Aorta (tissue), 5 donors: ENCODE data around the gene CDC42EP3. TPM values are rescaled to one million over a fixed set of nuclear protein-coding genes. Genes with fewer than 3 reads are reported as not detected.

Experiments used
- ATAC-seq: fragments of 200-7000 bp; cut with Tn5 transposase; one replicate; pipeline ENCODE4 v1.9.1; 2022; ENCODE audit warnings: moderate library complexity; ENCODE audit not compliant: low FRiP score
- DNase-seq, 2 donors: peaks; one replicate each; pipeline ENCODE4 v3.0.0-alpha.2; 2020
- H3K27ac ChIP-seq, 2 donors: one replicate each; pipeline ENCODE4 v1.5.1; 2013; ENCODE audit warnings: low read length in 2 of 2, mild to moderate bottlenecking in 2 of 2, moderate library complexity in 2 of 2, control low read depth in 1 of 2, inconsistent platforms in 1 of 2, low read depth in 1 of 2
- H3K27me3 ChIP-seq, 2 donors: one replicate each; pipeline ENCODE4 v1.6.1; 2013; ENCODE audit warnings: control low read depth in 1 of 2, low read length in 1 of 2, mild to moderate bottlenecking in 1 of 2, moderate library complexity in 1 of 2; ENCODE audit not compliant: insufficient read depth in 2 of 2, control insufficient read depth in 1 of 2
- H3K36me3 ChIP-seq, 2 donors: one replicate each; pipeline ENCODE4 v1.6.1; 2013; ENCODE audit warnings: control low read depth in 1 of 2, low read length in 1 of 2, mild to moderate bottlenecking in 1 of 2; ENCODE audit not compliant: insufficient read depth in 2 of 2, control insufficient read depth in 1 of 2
- H3K4me1 ChIP-seq, 2 donors: one replicate each; pipeline ENCODE4 v1.6.1; 2013; ENCODE audit warnings: low read length in 2 of 2, control low read depth in 1 of 2, mild to moderate bottlenecking in 1 of 2, moderate library complexity in 1 of 2; ENCODE audit not compliant: insufficient read depth in 2 of 2, control insufficient read depth in 1 of 2
- H3K4me3 ChIP-seq, 2 donors: one replicate each; pipeline ENCODE4 v1.5.1; 2013; ENCODE audit warnings: low read length in 2 of 2, control low read depth in 1 of 2, mild to moderate bottlenecking in 1 of 2
- H3K9me3 ChIP-seq: one replicate; pipeline ENCODE4 v1.6.1; 2013; ENCODE audit warnings: mild to moderate bottlenecking, low read length; ENCODE audit not compliant: control insufficient read depth
- WGBS, 2 donors: extraction: QIAGEN DNeasy Blood & Tissue Kit; methylation state at CpG; one replicate each; pipeline ENCODE4 v1.1.7; 2013; 5-methylcytosine and 5-hydroxymethylcytosine counted together
- intact Hi-C, 2 donors: fragments of 100-400 bp; cut with DNase I; formaldehyde crosslinking; loops; one replicate each; pipeline versions ENCODE4 v1.14.2 to v1.15.0; 2022
- polyA plus RNA-seq, 2 donors: library from polyadenylated mRNA; stranded (reverse); fragments of 200-250 nt; gene quantifications; one replicate each; pipeline ENCODE4 v1.2.3, GENCODE V29; 2013
- total RNA-seq, 2 donors: library from RNA; stranded (reverse); fragmentation: NEBNext Ultra II Directional; extraction: Animal tissue kit (Norgen Biotek cat#: 25700); gene quantifications; one replicate each; pipeline ENCODE4 v1.2.1, GENCODE V29; 2021
- donor health status: healthy with polysubstance abuse.
- donor health status: Bipolar disorder and iron deficiency.
- donor health status: DM: no; HTN: no; CAD: no.
- donor health status: DM: no; HTN: no; CAD: no.
- donor health status: DM: yes; HTN: yes; CAD: no.

CDC42EP3 gene
- total and polyA plus RNA-seq, 4 donors = 12.6 to 94.8 (median 41.5) TPM

DNA sequence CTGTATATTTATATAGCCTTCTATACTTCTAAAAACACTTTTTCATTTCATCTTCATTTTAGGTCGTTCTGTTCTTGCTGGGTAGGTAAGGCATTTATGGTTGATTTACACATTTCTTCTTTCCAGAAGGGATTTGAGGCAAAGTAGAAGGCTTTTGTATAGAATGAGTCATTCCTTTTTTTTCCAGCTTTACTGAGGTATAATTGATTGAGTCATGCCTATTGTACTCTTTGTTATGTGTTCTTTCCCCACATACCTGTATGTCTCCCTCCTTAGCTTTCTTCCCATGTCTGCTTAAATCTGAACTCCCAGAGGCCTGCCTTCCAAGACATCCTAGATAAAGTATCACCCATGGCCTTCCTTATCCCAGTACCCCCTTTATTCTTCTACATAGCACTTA, 4.8 kb upstream of the CDC42EP3 start:
- DNase-seq = no peak
- H3K36me3 ChIP-seq = no peaks in the 10 kb centered on the region
- intact Hi-C loops = loop anchor here in 1 of 2 donors (10.0 kb wide), 2 partner anchors 59 to 261 kb away; no protein-coding TSS in a partner anchor
- no peaks in the 10 kb centered on the region for H3K9me3 ChIP-seq
- no peak for ATAC-seq
- no peak overlapping the region for H3K27ac ChIP-seq
- no peaks in the 10 kb centered on the region for H3K27me3 ChIP-seq
- no peaks in the 10 kb centered on the region for H3K4me1 ChIP-seq
- no peak overlapping the region for H3K4me3 ChIP-seq
- 37 to 68% methylated on average over 1 of the region's 1 CpG for WGBS, 2 donors

DNA sequence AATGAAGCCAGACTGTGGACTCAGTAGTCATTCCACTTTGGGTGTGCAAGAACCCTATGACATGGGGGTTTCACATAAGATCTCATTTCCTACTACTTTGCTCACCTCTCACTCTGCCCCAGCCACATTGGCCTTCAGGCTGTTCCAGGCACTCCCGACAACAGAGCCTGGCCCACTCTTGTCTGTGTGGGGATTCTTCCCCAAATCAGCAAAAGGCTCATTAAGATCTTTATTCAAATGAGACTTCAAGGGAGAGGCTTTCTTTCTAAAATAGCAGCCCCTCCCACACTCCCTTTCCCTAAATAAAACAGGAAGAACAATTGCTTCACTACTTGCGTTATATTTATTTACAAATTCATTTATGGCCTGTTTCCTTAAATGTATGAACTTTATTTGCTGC, 3.5 kb upstream of the CDC42EP3 start:
- H3K4me1 ChIP-seq = no peaks in the 10 kb centered on the region
- WGBS, 2 donors = 86 to 87% methylated on average over 2 of the region's 2 CpGs
- H3K9me3 ChIP-seq = no peaks in the 10 kb centered on the region
- no peak overlapping the region for H3K4me3 ChIP-seq
- no peak overlapping the region for H3K27ac ChIP-seq
- DNase-seq = no peak
- ATAC-seq = no peak
- H3K27me3 ChIP-seq = no peaks in the 10 kb centered on the region
- no peaks in the 10 kb centered on the region for H3K36me3 ChIP-seq
- intact Hi-C loops = loop anchor here (5.0 to 10.0 kb wide), 6 partner anchors 47 to 260 kb away; no protein-coding TSS in a partner anchor

DNA sequence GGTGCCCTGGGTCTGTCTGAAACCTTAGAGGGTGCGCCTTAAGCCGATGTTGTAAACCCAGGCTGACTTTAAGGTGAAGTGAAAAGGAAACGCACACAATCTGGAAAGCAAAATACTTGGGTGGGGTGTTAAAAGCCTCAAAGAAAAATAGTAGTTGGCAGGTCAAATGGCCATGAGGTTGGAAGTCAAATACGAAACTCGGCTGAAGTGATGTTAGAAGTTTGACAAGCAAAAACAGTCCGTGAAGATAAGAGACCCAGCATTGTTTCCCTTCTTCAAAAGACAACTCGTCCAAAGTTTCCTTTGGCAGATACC, 1.4 kb upstream of the CDC42EP3 start:
- H3K27ac ChIP-seq = peak overlapping the region; percentile 61 to 88
- peaks cover 0 to under 1% of the 10 kb centered on the region in 2 donors for H3K4me1 ChIP-seq
- H3K9me3 ChIP-seq = no peaks in the 10 kb centered on the region
- WGBS, 2 donors = 2% methylated on average over 7 of the region's 7 CpGs
- DNase-seq = no peak
- ATAC-seq = no peak
- intact Hi-C loops = loop anchor here (5.0 to 10.0 kb wide), 6 partner anchors 49 to 258 kb away; no protein-coding TSS in a partner anchor
- no peaks in the 10 kb centered on the region for H3K27me3 ChIP-seq
- H3K36me3 ChIP-seq = no peaks in the 10 kb centered on the region
- peak overlapping the region; percentile 82 to 97 for H3K4me3 ChIP-seq

DNA sequence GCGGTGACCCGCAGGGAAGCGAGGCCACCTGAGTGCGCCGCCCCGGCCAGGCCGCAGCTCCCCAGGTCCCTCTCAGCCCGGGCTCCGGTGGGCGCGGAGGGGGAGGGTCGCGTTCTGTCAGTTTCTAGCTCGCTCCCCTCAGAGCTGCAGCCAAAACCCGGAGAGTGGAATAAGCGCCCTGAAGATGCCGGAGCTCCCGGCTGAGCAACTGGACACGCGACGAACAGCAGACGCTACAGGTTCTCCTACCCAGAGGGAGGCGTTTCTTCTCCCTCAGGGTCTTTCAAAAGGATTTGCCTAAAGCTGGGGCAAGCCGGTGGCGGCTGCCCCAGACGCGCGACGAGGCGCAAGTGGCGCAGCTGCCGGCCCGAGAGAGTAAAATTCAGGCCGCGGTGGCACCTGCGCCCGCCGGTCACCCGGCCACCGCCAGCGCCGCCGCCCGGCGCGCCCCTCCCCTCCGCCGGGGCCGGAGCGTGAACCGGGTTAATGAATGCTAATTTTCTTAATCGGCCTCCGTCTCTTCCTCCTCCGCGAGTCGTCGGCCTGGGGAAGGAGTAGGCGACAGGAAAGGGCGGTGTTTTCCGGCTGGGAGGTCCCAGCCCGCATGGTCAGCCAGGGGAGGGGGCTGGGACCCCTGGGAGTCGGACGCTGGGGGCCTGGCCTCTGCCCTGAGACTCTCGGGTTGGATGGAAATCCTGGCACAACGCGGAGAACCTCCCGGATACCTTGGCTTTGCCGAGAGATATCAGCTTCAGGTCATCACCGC, 845 bp upstream of the CDC42EP3 start:
- Histone ChIP-seq H3K4me1 (peaks cover 0 to 4% of the 10 kb centered on the region in 2 donors), H3K36me3 (no peaks in the 10 kb centered on the region), H3K4me3 (peak overlapping the region; percentile 82 to 97), H3K9me3 (no peaks in the 10 kb centered on the region), H3K27ac (peak overlapping the region; percentile 61 to 88), H3K27me3 (no peaks in the 10 kb centered on the region)
- intact Hi-C loops = loop anchor here (5.0 to 10.0 kb wide), 6 partner anchors 50 to 257 kb away; no protein-coding TSS in a partner anchor
- peak; percentile 75 for ATAC-seq
- peak; percentile 84 to 89 for DNase-seq
- whole genome bisulfite sequencing, 2 donors = 0% methylated on average over 65 to 69 of the region's 69 CpGs

DNA sequence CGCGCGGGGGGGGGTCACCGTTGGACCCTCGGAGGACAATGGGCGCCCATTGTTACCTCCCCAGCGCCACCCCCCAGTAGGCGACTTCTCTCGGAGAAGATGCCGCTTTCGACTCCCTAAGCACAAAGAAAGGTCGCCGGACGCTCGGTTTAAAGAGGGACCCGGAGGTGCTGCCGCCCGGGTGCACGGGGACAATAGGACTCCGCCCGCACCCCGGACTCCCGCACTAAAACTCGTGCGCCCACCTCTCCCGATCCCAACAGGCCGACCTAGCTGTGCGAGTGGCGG, 318 bp upstream of the CDC42EP3 start:
- WGBS, 2 donors = 0 to 1% methylated on average over 29 of the region's 29 CpGs
- intact Hi-C loops = loop anchor here (5.0 to 10.0 kb wide), 6 partner anchors 51 to 257 kb away; no protein-coding TSS in a partner anchor
- peak overlapping the region; percentile 82 to 97 for H3K4me3 ChIP-seq
- H3K27me3 ChIP-seq = no peaks in the 10 kb centered on the region
- peaks cover 3 to 4% of the 10 kb centered on the region in 2 donors for H3K4me1 ChIP-seq
- DNase-seq (peak in 1 of 2 donors; percentile 55), ATAC-seq (no peak)
- no peaks in the 10 kb centered on the region for H3K36me3 ChIP-seq
- no peaks in the 10 kb centered on the region for H3K9me3 ChIP-seq
- peak overlapping the region; percentile 61 to 88 for H3K27ac ChIP-seq

DNA sequence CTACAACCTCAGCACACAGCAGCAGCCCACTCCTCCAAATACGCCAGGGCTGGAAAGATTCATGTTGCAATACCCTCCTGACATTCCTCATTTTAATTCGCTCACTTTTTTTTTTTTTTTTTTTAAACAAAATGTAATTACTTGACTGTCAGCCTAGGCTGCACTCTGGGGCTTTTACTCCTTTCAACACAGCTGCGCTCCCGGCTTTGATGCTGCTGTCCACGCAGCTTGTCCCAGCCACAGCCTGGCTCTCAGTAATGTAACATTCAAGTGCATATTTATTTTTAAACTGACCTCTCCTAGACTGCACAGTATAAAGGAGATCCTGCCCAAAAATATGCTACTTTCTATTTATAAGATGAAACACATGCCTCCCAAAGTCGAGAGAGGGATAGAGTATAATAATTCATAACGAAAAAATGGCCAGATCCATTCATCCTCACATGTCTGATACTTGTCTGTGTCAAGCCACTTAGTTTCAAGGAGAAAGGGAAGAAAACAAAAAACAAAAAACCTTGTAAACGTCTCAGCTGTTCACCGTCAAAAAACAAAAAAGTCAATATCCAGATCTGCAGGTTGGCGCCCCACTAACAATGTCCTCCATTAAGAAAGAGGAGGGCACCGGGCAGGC, 949 bp downstream of the CDC42EP3 start:
- Histone ChIP-seq H3K27ac (peak overlapping the region in 1 of 2 donors; percentile 86), H3K9me3 (no peaks in the 10 kb centered on the region), H3K36me3 (no peaks in the 10 kb centered on the region), H3K4me1 (peaks cover 3 to 4% of the 10 kb centered on the region in 2 donors), H3K27me3 (no peaks in the 10 kb centered on the region), H3K4me3 (peak overlapping the region; percentile 82 to 97)
- intact Hi-C loops = loop anchor here (5.0 to 10.0 kb wide), 6 partner anchors 52 to 256 kb away; no protein-coding TSS in a partner anchor
- DNase-seq = no peak
- no peak for ATAC-seq
- 1 to 2% methylated on average over 11 of the region's 11 CpGs for WGBS, 2 donors

DNA sequence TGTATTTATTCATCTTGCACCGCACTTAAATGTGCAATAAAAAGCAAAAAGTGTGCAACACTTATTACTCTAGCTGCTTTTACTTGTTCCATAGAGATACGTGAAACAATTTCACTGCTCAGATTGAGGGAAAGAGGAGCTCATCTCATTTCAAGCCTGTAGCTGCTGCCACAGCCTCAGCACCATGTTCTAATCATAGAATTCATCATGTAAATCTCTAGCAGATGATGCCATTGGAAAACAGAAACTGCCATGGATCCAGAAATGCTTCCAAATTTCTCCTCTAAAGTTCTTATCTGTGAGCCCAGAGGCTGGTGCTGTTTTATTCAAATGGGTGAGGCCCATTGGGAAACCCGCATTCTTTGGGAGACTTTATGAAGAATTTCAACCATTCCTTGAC, 2.0 kb downstream of the CDC42EP3 start:
- Histone ChIP-seq H3K4me3 (peak overlapping the region; percentile 82 to 97), H3K27ac (no peak overlapping the region), H3K9me3 (no peaks in the 10 kb centered on the region), H3K36me3 (no peaks in the 10 kb centered on the region), H3K4me1 (peaks cover 3 to 4% of the 10 kb centered on the region in 2 donors), H3K27me3 (no peaks in the 10 kb centered on the region)
- 25 to 30% methylated on average over 3 of the region's 3 CpGs for WGBS, 2 donors
- intact Hi-C loops = loop anchor here in 1 of 2 donors (5.0 kb wide), 1 partner anchor 163 kb away; no protein-coding TSS in a partner anchor
- DNase-seq (no peak), ATAC-seq (no peak)

DNA sequence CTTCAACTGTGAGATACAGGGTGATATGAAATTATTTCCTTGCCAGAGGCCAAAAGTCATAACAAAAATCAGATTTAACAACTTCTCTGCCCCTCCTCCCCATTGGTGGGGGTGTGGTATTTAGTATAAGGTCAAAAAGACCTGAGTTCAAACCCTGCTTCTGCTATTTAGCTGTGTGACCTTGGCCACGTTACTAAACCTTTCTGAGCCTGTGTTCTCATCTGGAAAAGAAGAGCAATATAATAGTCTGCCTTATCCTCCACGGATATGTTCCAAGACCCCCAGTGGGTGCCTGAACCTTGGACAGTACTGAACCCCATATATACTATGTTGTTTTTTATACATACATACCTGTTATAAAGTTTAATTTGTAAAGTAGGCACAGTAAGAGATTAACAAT, 3.7 kb downstream of the CDC42EP3 start:
- no peaks in the 10 kb centered on the region for H3K9me3 ChIP-seq
- no peaks in the 10 kb centered on the region for H3K36me3 ChIP-seq
- H3K27ac ChIP-seq = no peak overlapping the region
- intact Hi-C loops = loop anchor here in 1 of 2 donors (5.0 kb wide), 1 partner anchor 165 kb away; no protein-coding TSS in a partner anchor
- peaks cover 3 to 10% of the 10 kb centered on the region in 2 donors for H3K4me1 ChIP-seq
- H3K27me3 ChIP-seq = no peaks in the 10 kb centered on the region
- ATAC-seq (no peak), DNase-seq (no peak)
- no peak overlapping the region for H3K4me3 ChIP-seq
- 70 to 71% methylated on average over 2 of the region's 2 CpGs for WGBS, 2 donors
